Gastroesophageal sphincter (tissue), 4 donors: Measurements from ENCODE around the gene MAP3K14. TPM values are rescaled to one million over a fixed set of nuclear protein-coding genes. Genes with fewer than 3 reads are reported as not detected.

Source experiments
- ATAC-seq: fragments of 150-250 bp; one replicate; pipeline ENCODE4 v1.9.1; 2016; ENCODE audit warnings: mild to moderate bottlenecking, moderate library complexity
- H3K27ac ChIP-seq, 4 donors: fragments of 200-600 bp; sonication (generic) in 3 of 4; 1 replicate in 3 of 4; 2 replicates in 1 of 4; pipeline ENCODE4 v1.5.1; 2016 to 2019
- H3K27me3 ChIP-seq: fragments of 200-600 bp; sonication (generic); one replicate; pipeline ENCODE4 v1.5.1; 2019
- H3K36me3 ChIP-seq, 2 donors: fragments of 200-600 bp; sonication (generic); one replicate each; pipeline ENCODE4 v1.5.1; 2019; ENCODE audit warnings: control low read depth in 1 of 2
- H3K4me1 ChIP-seq, 3 donors: fragments of 200-600 bp; sonication (generic); 1 replicate in 2 of 3; 2 replicates in 1 of 3; pipeline ENCODE4 v1.5.1; 2016 to 2019; ENCODE audit warnings: control low read depth in 2 of 3
- H3K4me3 ChIP-seq, 2 donors: fragments of 200-600 bp; sonication (generic); one replicate each; pipeline ENCODE4 v1.5.1; 2019; ENCODE audit warnings: mild to moderate bottlenecking in 1 of 2, moderate library complexity in 1 of 2
- H3K9me3 ChIP-seq, 3 donors: fragments of 200-600 bp; sonication (generic); one replicate each; pipeline ENCODE4 v1.5.1; 2017 to 2019; ENCODE audit warnings: control low read depth in 2 of 3
- EP300 ChIP-seq: sonication (generic); formaldehyde crosslinking; IDR thresholded peaks from one replicate; pipeline ENCODE4 v1.6.1; 2017; ENCODE audit warnings: antibody characterized with exemption, mild to moderate bottlenecking
- POLR2A ChIP-seq, 2 donors: fragments of 450-650 bp; IDR thresholded peaks; one replicate each; pipeline ENCODE4 v1.6.1; 2017; ENCODE audit warnings: antibody characterized with exemption in 2 of 2, mild to moderate bottlenecking in 2 of 2, moderate library complexity in 1 of 2
- POLR2AphosphoS5 ChIP-seq: sonication (generic); formaldehyde crosslinking; IDR thresholded peaks from one replicate; pipeline ENCODE4 v1.6.1; 2017; ENCODE audit warnings: antibody characterized with exemption
- WGBS, 2 donors: methylation state at CpG; one replicate each; pipeline ENCODE4 v1.1.5; 2018; ENCODE audit warnings: low coverage in 1 of 2; 5-methylcytosine and 5-hydroxymethylcytosine counted together
- total RNA-seq, 4 donors: library from RNA; depleted of rRNA; stranded (reverse); fragments of >200 nt; gene quantifications; one replicate each; pipeline ENCODE4 v1.1.0, GENCODE V29; 2016
- TF ChIP-seq, protein P1 (sequence below), 4 experiments: fragments of 200-600 bp in 2 of 4; fragments of 450-650 bp in 2 of 4; sonication (generic) in 1 of 4; IDR thresholded peaks; one replicate each; pipeline ENCODE4 v1.5.1; 2017 to 2019; ENCODE audit warnings: antibody characterized with exemption in 4 of 4, mild to moderate bottlenecking in 2 of 4, moderate library complexity in 2 of 4

MAP3K14 gene
- total RNA-seq, 4 donors from 2014 or later = 8.5 to 17.5 (median 13.5) TPM

GRCh38 chr17:45260204-45260783 is 56.5 kb downstream of the MAP3K14 start:
- no peaks in the 10 kb centered on the region for H3K9me3 ChIP-seq
- peaks cover 0 to 21% of the 10 kb centered on the region in 2 donors for H3K36me3 ChIP-seq
- TF ChIP-seq POLR2A (IDR thresholded peaks at IDR 0.05) = no peak
- no peak for TF ChIP-seq EP300
- TF ChIP-seq POLR2AphosphoS5 = no peak
- TF ChIP-seq, protein P1, sequence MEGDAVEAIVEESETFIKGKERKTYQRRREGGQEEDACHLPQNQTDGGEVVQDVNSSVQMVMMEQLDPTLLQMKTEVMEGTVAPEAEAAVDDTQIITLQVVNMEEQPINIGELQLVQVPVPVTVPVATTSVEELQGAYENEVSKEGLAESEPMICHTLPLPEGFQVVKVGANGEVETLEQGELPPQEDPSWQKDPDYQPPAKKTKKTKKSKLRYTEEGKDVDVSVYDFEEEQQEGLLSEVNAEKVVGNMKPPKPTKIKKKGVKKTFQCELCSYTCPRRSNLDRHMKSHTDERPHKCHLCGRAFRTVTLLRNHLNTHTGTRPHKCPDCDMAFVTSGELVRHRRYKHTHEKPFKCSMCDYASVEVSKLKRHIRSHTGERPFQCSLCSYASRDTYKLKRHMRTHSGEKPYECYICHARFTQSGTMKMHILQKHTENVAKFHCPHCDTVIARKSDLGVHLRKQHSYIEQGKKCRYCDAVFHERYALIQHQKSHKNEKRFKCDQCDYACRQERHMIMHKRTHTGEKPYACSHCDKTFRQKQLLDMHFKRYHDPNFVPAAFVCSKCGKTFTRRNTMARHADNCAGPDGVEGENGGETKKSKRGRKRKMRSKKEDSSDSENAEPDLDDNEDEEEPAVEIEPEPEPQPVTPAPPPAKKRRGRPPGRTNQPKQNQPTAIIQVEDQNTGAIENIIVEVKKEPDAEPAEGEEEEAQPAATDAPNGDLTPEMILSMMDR (IDR thresholded peaks at IDR 0.05) = no peak
- 81 to 86% methylated on average over 6 to 7 of the region's 7 CpGs for WGBS, 2 donors
- no peak overlapping the region for H3K4me3 ChIP-seq
- no peak for ATAC-seq
- H3K4me1 ChIP-seq = peaks cover 0 to 25% (median 9%) of the 10 kb centered on the region in 3 donors
- no peak overlapping the region for H3K27ac ChIP-seq
- no peaks in the 10 kb centered on the region for H3K27me3 ChIP-seq

DNA sequence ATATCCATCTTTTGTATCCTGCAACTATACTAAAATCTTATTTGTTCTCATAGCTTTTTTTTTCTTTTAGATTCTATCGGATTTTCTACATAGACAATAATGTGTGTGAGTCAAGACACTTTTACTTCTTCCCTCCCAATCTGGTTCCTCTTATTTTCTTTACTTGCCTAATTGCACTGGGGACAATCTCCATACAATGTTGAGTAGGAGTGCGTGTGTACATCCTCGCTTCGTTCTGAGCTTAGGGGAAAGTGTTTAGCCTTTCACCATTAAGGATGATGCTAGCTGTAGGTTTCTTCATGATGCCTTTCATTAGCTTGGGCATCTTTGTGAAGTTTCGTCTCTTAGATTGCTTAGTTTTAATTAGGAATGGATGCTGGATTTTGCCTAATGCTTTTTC is 57.8 kb downstream of the MAP3K14 start:
- H3K4me1 ChIP-seq = peaks cover 0 to 25% (median 9%) of the 10 kb centered on the region in 3 donors
- no peak overlapping the region for H3K27ac ChIP-seq
- H3K36me3 ChIP-seq = peaks cover 0 to 8% of the 10 kb centered on the region in 2 donors
- WGBS, 2 donors = 65 to 82% methylated on average over 4 of the region's 5 CpGs
- H3K4me3 ChIP-seq = no peak overlapping the region
- no peaks in the 10 kb centered on the region for H3K9me3 ChIP-seq
- TF ChIP-seq, protein P1 (IDR thresholded peaks at IDR 0.05) = no peak
- no peak for TF ChIP-seq POLR2A (IDR thresholded peaks at IDR 0.05)
- TF ChIP-seq EP300 = no peak
- no peak for TF ChIP-seq POLR2AphosphoS5
- no peaks in the 10 kb centered on the region for H3K27me3 ChIP-seq
- no peak for ATAC-seq

GRCh38 chr17:45257115-45257514 is 59.7 kb downstream of the MAP3K14 start:
- Histone ChIP-seq H3K9me3 (no peaks in the 10 kb centered on the region), H3K27me3 (no peaks in the 10 kb centered on the region), H3K4me3 (no peak overlapping the region), H3K36me3 (no peaks in the 10 kb centered on the region), H3K4me1 (peaks cover 0 to 11% (median 4%) of the 10 kb centered on the region in 3 donors), H3K27ac (no peak overlapping the region)
- WGBS, 2 donors = 54 to 80% methylated on average over 1 to 13 of the region's 16 CpGs
- ATAC-seq = no peak
- TF ChIP-seq, protein P1 (IDR thresholded peaks at IDR 0.05) = no peak
- TF ChIP-seq EP300 (no peak), POLR2AphosphoS5 (no peak), POLR2A (IDR thresholded peaks at IDR 0.05) (no peak)

DNA sequence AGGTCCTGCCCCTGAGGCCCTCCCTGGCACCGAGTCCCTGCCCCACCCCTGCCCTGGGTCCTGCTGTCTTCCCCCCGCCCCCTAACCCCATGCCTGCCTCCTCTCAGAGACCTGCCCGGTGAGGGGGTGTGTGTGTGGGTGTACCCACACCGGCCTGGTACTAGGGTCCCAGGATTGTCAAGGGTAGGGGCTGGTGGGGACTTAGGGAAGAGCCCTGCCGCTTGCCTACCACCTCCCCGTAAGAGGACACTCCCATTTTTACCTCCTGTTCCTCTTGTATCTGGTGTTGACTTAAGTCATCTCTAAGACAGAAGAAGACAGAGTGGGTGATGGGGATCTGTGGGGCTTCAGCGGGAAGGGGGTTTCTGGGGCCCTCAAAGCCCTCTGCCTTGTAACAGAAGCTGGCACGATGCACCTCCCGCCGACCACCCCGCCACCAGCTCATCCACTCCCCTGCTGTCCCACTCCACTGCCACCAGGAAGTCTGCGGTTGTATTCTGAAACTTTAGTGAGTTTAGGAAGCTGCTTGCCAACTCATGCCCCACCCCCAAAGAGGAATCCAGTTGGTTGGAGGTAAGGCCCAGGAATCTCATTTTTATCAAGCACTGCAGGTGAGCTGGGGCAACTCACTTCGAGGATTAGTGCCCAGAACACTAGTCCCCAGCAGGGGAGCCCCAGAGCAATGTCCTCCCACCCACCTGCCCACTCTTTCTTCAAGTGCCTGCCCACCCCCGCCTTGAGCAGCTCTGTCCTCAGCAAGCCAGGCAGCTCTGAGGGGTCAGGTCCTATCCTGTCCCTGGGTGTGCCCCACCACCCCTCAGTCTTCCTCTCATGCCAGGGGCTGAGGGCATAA is 60.5 kb downstream of the MAP3K14 start:
- TF ChIP-seq POLR2AphosphoS5 (no peak), EP300 (no peak), POLR2A (IDR thresholded peaks at IDR 0.05) (no peak)
- TF ChIP-seq, protein P1 (IDR thresholded peaks at IDR 0.05) = no peak
- no peaks in the 10 kb centered on the region for H3K9me3 ChIP-seq
- ATAC-seq = no peak
- peaks cover 0 to 3% (median 1%) of the 10 kb centered on the region in 3 donors for H3K4me1 ChIP-seq
- H3K36me3 ChIP-seq = no peaks in the 10 kb centered on the region
- no peak overlapping the region for H3K27ac ChIP-seq
- H3K4me3 ChIP-seq = no peak overlapping the region
- 40 to 92% methylated on average over 1 to 2 of the region's 14 CpGs for WGBS, 2 donors
- H3K27me3 ChIP-seq = no peaks in the 10 kb centered on the region
